GM12875 (cell line): ENCODE data around the gene ARL4A.

Source experiments
- H3K4me3 ChIP-seq: one replicate; pipeline ENCODE4 v1.5.1; 2011; ENCODE audit warnings: low read depth, low read length, control low read depth
- CTCF ChIP-seq: IDR thresholded peaks from 2 replicates; pipeline ENCODE4 v1.5.1; 2011; ENCODE audit warnings: low read depth, mild to moderate bottlenecking, control low read depth, inconsistent platforms, low read length, moderate library complexity, borderline replicate concordance; ENCODE audit not compliant: insufficient read depth

Gene ARL4A

GRCh38 chr7:12692479-12693259 lies 5.2 kb downstream of the ARL4A start:
- TF ChIP-seq CTCF: no peak
- H3K4me3 ChIP-seq: no peak overlapping the region

GRCh38 chr7:12694817-12695216 lies 7.4 kb downstream of the ARL4A start:
- no peak for TF ChIP-seq CTCF
- no peak overlapping the region for H3K4me3 ChIP-seq

GRCh38 chr7:12695965-12696364 lies 8.5 kb downstream of the ARL4A start:
- no peak overlapping the region for H3K4me3 ChIP-seq
- no peak for TF ChIP-seq CTCF

- no peak overlapping the region for H3K4me3 ChIP-seq
- no peak for TF ChIP-seq CTCF
Observed at GRCh38 chr7:12699299-12699698, 11.9 kb downstream of the ARL4A start.

- H3K4me3 ChIP-seq: no peak overlapping the region
- no peak for TF ChIP-seq CTCF
Observed at GRCh38 chr7:12701433-12701832, 14.0 kb downstream of the ARL4A start.

GRCh38 chr7:12703881-12704280 lies 16.4 kb downstream of the ARL4A start:
- no peak for TF ChIP-seq CTCF
- H3K4me3 ChIP-seq: no peak overlapping the region

GRCh38 chr7:12705878-12706277 lies 18.4 kb downstream of the ARL4A start:
- H3K4me3 ChIP-seq: no peak overlapping the region
- no peak for TF ChIP-seq CTCF
